K562 (cell line): ENCODE data around the gene FAM47B. TPM values are rescaled to one million over a fixed set of nuclear protein-coding genes. Genes with fewer than 3 reads are reported as not detected.

Source experiments
- ATAC-seq: fragments of 200-7000 bp; cut with Tn5 transposase; 3 replicates; pipeline ENCODE4 v1.9.1; 2020; ENCODE audit warnings: moderate library complexity
- BruUV-seq: library from RNA; stranded (reverse); fragments of 400-500 nt; replicated peaks from 2 replicates; lab custom pipeline; 2021; lab: Mats Ljungman, UMichigan
- CTCF ChIA-PET: fragments of 300-600 bp; formaldehyde crosslinking; extraction: SDS; loops from one replicate; lab custom pipeline; 2021; ENCODE audit warnings: low intra/inter-chr PET ratio; lab: Yijun Ruan, JAX
- POLR2A ChIA-PET: fragments of 300-600, 350-650 bp; sonication (Branson Sonifier 250); formaldehyde crosslinking; extraction: SDS; loops from one replicate; lab custom pipeline; 2021; ENCODE audit warnings: antibody characterized with exemption, inconsistent platforms; lab: Yijun Ruan, JAX
- DNase-seq, 4 experiments: peaks; one replicate each; pipeline versions ENCODE4 v3.0.0 to v3.0.0-alpha.2; 2011 to 2018; ENCODE audit warnings: low spot score in 3 of 4, mixed read lengths in 3 of 4; ENCODE audit errors: extremely low read depth in 1 of 4
- FAIRE-seq: peaks from 2 replicates; lab custom pipeline; 2011; peaks lifted over from hg19 to GRCh38; lab: Jason Lieb, UNC
- H2AFZ ChIP-seq: 2 replicates; pipeline ENCODE4 v1.6.0; 2011; ENCODE audit warnings: low read depth, low read length, control low read depth, inconsistent platforms
- H3K27ac ChIP-seq: fragments of 200-600 bp; 3 replicates; pipeline ENCODE4 v1.8.0; 2011; ENCODE audit warnings: low read depth, mild to moderate bottlenecking, control low read depth, inconsistent platforms, low read length, moderate library complexity, mixed read lengths; ENCODE audit errors: extremely low read depth
- H3K27me3 ChIP-seq, 2 experiments: fragments of 300-600 bp in 1 of 2; 2 replicates in 1 of 2; 3 replicates in 1 of 2; pipeline versions ENCODE4 v1.6.0 to v1.8.0; 2011; ENCODE audit warnings: inconsistent platforms in 2 of 2, low read length in 2 of 2, mild to moderate bottlenecking in 1 of 2, mixed read lengths in 1 of 2, moderate library complexity in 1 of 2; ENCODE audit not compliant: control insufficient read depth in 2 of 2, insufficient read depth in 2 of 2
- H3K36me3 ChIP-seq: fragments of 300-600 bp; 3 replicates; pipeline ENCODE4 v1.8.0; 2011; ENCODE audit warnings: mild to moderate bottlenecking, low read length, inconsistent platforms; ENCODE audit not compliant: control insufficient read depth, insufficient read depth
- H3K4me1 ChIP-seq, 2 experiments: fragments of 200-600 bp in 1 of 2; replicated peaks in 1 of 2; 2 replicates in 1 of 2; 3 replicates in 1 of 2; pipeline versions ENCODE4 v1.5.1 to v1.8.0; 2011; ENCODE audit warnings: inconsistent platforms in 2 of 2, low read length in 2 of 2, mild to moderate bottlenecking in 1 of 2, mixed read lengths in 1 of 2, moderate library complexity in 1 of 2; ENCODE audit not compliant: control insufficient read depth in 2 of 2, insufficient read depth in 2 of 2
- H3K4me2 ChIP-seq: 2 replicates; pipeline ENCODE4 v1.6.1; 2011; ENCODE audit warnings: low read length, control low read depth, inconsistent platforms, mixed read lengths; ENCODE audit not compliant: insufficient read depth
- H3K4me3 ChIP-seq: fragments of 200-600 bp; sonication (generic), shearing (Covaris generic); 2 replicates; pipeline ENCODE4 v1.5.1; 2016; ENCODE audit warnings: control low read depth, inconsistent platforms
- H3K79me2 ChIP-seq: fragments of 200-600 bp; 3 replicates; pipeline ENCODE4 v1.8.0; 2011; ENCODE audit warnings: low read length, inconsistent platforms; ENCODE audit not compliant: control insufficient read depth, insufficient read depth
- H3K9ac ChIP-seq, 2 experiments: 2 replicates each; pipeline versions ENCODE4 v1.6.0 to v1.6.1; 2011; ENCODE audit warnings: low read depth in 2 of 2, low read length in 2 of 2, control low read depth in 1 of 2, inconsistent platforms in 1 of 2, mild to moderate bottlenecking in 1 of 2, mixed read lengths in 1 of 2; ENCODE audit not compliant: insufficient read depth in 1 of 2
- H3K9me1 ChIP-seq: one replicate; pipeline ENCODE4 v1.6.0; 2011; ENCODE audit warnings: inconsistent platforms, mild to moderate bottlenecking, low read length, moderate library complexity; ENCODE audit not compliant: control insufficient read depth, insufficient read depth
- H3K9me3 ChIP-seq: replicated peaks from 2 replicates; pipeline ENCODE4 v1.5.1; 2011; ENCODE audit warnings: low read depth, low read length, inconsistent platforms; ENCODE audit not compliant: control insufficient read depth, insufficient read depth
- H4K20me1 ChIP-seq: replicated peaks from 2 replicates; pipeline ENCODE4 v1.6.1; 2011; ENCODE audit warnings: low read length, inconsistent platforms, mixed read lengths; ENCODE audit not compliant: control insufficient read depth, insufficient read depth
- ARID1B ChIP-seq: fragments of 450-650 bp; IDR thresholded peaks from 2 replicates; pipeline ENCODE4 v1.6.1; 2016; ENCODE audit warnings: antibody characterized with exemption, mild to moderate bottlenecking, inconsistent platforms
- CC2D1A ChIP-seq: fragments of 450-650 bp; IDR thresholded peaks from 2 replicates; pipeline ENCODE4 v1.6.1; 2017; ENCODE audit warnings: mild to moderate bottlenecking
- CTCFL ChIP-seq: IDR thresholded peaks from 2 replicates; pipeline ENCODE4 v1.6.1; 2011; ENCODE audit warnings: borderline replicate concordance, low read depth, mild to moderate bottlenecking, moderate library complexity, low read length; ENCODE audit not compliant: insufficient read depth, poor library complexity, severe bottlenecking
- DACH1 ChIP-seq: fragments of 450-650 bp; IDR thresholded peaks from 2 replicates; pipeline ENCODE4 v1.6.1; 2018; ENCODE audit not compliant: partially characterized antibody
- KLF6 ChIP-seq: fragments of 250-450 bp; sonication (Bioruptor Pico); IDR thresholded peaks from 2 replicates; pipeline ENCODE4 v1.4.0; 2020; ENCODE audit warnings: mild to moderate bottlenecking, moderate library complexity, borderline replicate concordance
- MAFK ChIP-seq: IDR thresholded peaks from 2 replicates; pipeline ENCODE4 v1.6.1; 2011; ENCODE audit warnings: low read length, improper control_type of control experiment
- RFX1 ChIP-seq: fragments of 450-650 bp; IDR thresholded peaks from 2 replicates; pipeline ENCODE4 v1.6.1; 2016; ENCODE audit warnings: mild to moderate bottlenecking, moderate library complexity
- SFPQ ChIP-seq: fragments of 200-400 bp; formaldehyde crosslinking; IDR thresholded peaks from 2 replicates; pipeline ENCODE4 v1.6.1; 2017; ENCODE audit warnings: mild to moderate bottlenecking, low read depth, low read length, moderate library complexity
- SMARCC2 ChIP-seq: fragments of 450-650 bp; IDR thresholded peaks from 2 replicates; pipeline ENCODE4 v1.6.1; 2017; ENCODE audit warnings: antibody characterized with exemption, moderate library complexity, mild to moderate bottlenecking, low read depth
- ZNF740 ChIP-seq, 3 experiments: fragments of 200-800 bp in 1 of 3; sonication (Bioruptor generic) in 1 of 3; sonication (generic) in 1 of 3; formaldehyde crosslinking in 1 of 3; IDR thresholded peaks; 2 replicates each; pipeline versions ENCODE4 v1.6.1 to v1.8.0; 2016 to 2022; ENCODE audit warnings: mild to moderate bottlenecking in 2 of 3, missing compliant biosample characterization in 2 of 3, missing genetic modification characterization in 2 of 3, missing genetic modification reagents in 1 of 3
- WGBS: fragments of 100-300 bp; shearing (Covaris generic); methylation state at CpG from one replicate; pipeline ENCODE4 v1.1.6; 2016; ENCODE audit warnings: low coverage, mixed read lengths; ENCODE audit not compliant: insufficient coverage; ENCODE audit errors: missing lambda C conversion rate; 5-methylcytosine and 5-hydroxymethylcytosine counted together
- in situ Hi-C: fragments of 300-500 bp; cut with MboI; formaldehyde crosslinking; loops from 4 replicates; pipeline ENCODE4 v1.15.0; 2018; ENCODE audit warnings: inconsistent platforms, mixed read lengths
- intact Hi-C: fragments of 100-400 bp; cut with micrococcal nuclease; formaldehyde crosslinking; loops from 2 replicates; pipeline ENCODE4 v1.14.2; 2022
- polyA plus RNA-seq, 8 experiments: library from polyadenylated mRNA; depleted of rRNA in 4 of 8; stranded (reverse) in 5 of 8; unstranded in 3 of 8; fragments of >200 nt; fragmentation: Nextera tagmentation in 2 of 8; fragmentation: Illumina TruSeq in 1 of 8; extraction: Ambion mirVana in 2 of 8; extraction: Trizol in 1 of 8; gene quantifications; 2 replicates each; pipeline versions ENCODE4 v1.2.1 to v1.2.3, GENCODE V29; 2011 to 2014; ENCODE audit warnings: inconsistent platforms in 1 of 8, missing spikeins in 1 of 8
- total RNA-seq, 7 experiments: library from RNA; depleted of rRNA in 6 of 7; stranded (reverse); fragments of >200 nt in 6 of 7; fragmentation: Illumina TruSeq in 2 of 7; extraction: Trizol in 2 of 7; gene quantifications; 2 replicates each; pipeline versions ENCODE4 v1.2.1 to v1.2.3, GENCODE V29; 2011 to 2021; ENCODE audit warnings: low replicate concordance in 1 of 7

Gene FAM47B
- total and polyA plus RNA-seq, 9 of the 15 experiments (the other 6 are each of a cell fraction or from before 2014, with no cell fraction given): not detected

- Histone ChIP-seq H3K9me1 (no peaks in the 10 kb centered on the region), H3K9ac (no peak overlapping the region), H3K36me3 (no peaks in the 10 kb centered on the region), H3K27ac (no peak overlapping the region), H3K4me3 (no peak overlapping the region), H3K27me3 (no peaks in the 10 kb centered on the region), H2AFZ (no peak overlapping the region), H3K4me2 (no peak overlapping the region), H3K9me3 (no peaks in the 10 kb centered on the region), H3K79me2 (no peaks in the 10 kb centered on the region), H3K4me1 (no peaks in the 10 kb centered on the region), H4K20me1 (no peaks in the 10 kb centered on the region)
- TF ChIP-seq SFPQ (no peak), MAFK (no peak), CC2D1A (no peak)
- 0% methylated on average over 2 of the region's 2 CpGs for WGBS
- FAIRE-seq (no peak), ATAC-seq (no peak), DNase-seq (no peak)
- ChIA-PET CTCF (no interaction called here), POLR2A (no interaction called here)
- intact Hi-C loops: no loop called here
- in situ Hi-C loops: no loop called here
- no TSS peak for BruUV-seq
Measured at GRCh38 chrX:34927866-34928265, 14.7 kb upstream of the FAM47B start.

GRCh38 chrX:34943235-34943634 lies 639 bp downstream of the FAM47B start:
- Histone ChIP-seq H3K9ac (no peak overlapping the region), H3K27me3 (no peaks in the 10 kb centered on the region), H3K4me2 (no peak overlapping the region), H3K79me2 (no peaks in the 10 kb centered on the region), H3K4me3 (no peak overlapping the region), H3K9me1 (no peaks in the 10 kb centered on the region), H3K36me3 (no peaks in the 10 kb centered on the region), H2AFZ (no peak overlapping the region), H3K4me1 (no peaks in the 10 kb centered on the region), H4K20me1 (no peaks in the 10 kb centered on the region), H3K27ac (no peak overlapping the region), H3K9me3 (no peaks in the 10 kb centered on the region)
- ChIA-PET POLR2A (no interaction called here), CTCF (no interaction called here)
- intact Hi-C loops: no loop called here
- 2% methylated on average over 15 of the region's 24 CpGs for WGBS
- no peak for DNase-seq
- in situ Hi-C loops: no loop called here
- no peak for ATAC-seq
- BruUV-seq: no TSS peak
- no peak for FAIRE-seq
- no peak for TF ChIP-seq RFX1
- no peak for TF ChIP-seq CTCFL
- no peak for TF ChIP-seq SMARCC2
- no peak for TF ChIP-seq DACH1
- TF ChIP-seq ARID1B: no peak
- no peak for TF ChIP-seq KLF6 (CRISPR knock-in tag)
- TF ChIP-seq ZNF740 (CRISPR knock-in tag; IDR thresholded peaks at IDR 0.05): no peak
- TF ChIP-seq ZNF740 (tag; IDR thresholded peaks at IDR 0.05): no peak
